Mucosa of descending colon (tissue), 3 donors: ENCODE measurements around the gene PTPRM. TPM values are rescaled to one million over a fixed set of nuclear protein-coding genes. Genes with fewer than 3 reads are reported as not detected.

ENCODE experiments used
- ATAC-seq: fragments of 200-7000 bp; cut with Tn5 transposase; one replicate; pipeline ENCODE4 v1.9.1; 2020; ENCODE audit warnings: mild to moderate bottlenecking, moderate library complexity
- DNase-seq, 3 donors: peaks; one replicate each; pipeline ENCODE4 v3.0.0-alpha.2; 2020
- H3K36me3 ChIP-seq: fragments of 200-600 bp; one replicate; pipeline ENCODE4 v1.8.0; 2021; ENCODE audit warnings: low read depth, mild to moderate bottlenecking
- H3K4me1 ChIP-seq: fragments of 200-600 bp; one replicate; pipeline ENCODE4 v1.8.0; 2021; ENCODE audit warnings: low read depth, mild to moderate bottlenecking
- H3K4me3 ChIP-seq: fragments of 200-600 bp; one replicate; pipeline ENCODE4 v1.8.0; 2021; ENCODE audit warnings: mild to moderate bottlenecking
- H3K9me3 ChIP-seq: fragments of 200-600 bp; one replicate; pipeline ENCODE4 v1.8.0; 2021; ENCODE audit warnings: mild to moderate bottlenecking
- intact Hi-C, 2 donors: fragments of 100-400 bp; cut with DNase I in 1 of 2; cut with micrococcal nuclease in 1 of 2; formaldehyde crosslinking; loops; one replicate each; pipeline versions ENCODE4 v1.11.0 to v1.11.1; 2022; cut with DNase I, micrococcal nuclease
- total RNA-seq, 3 donors: library from RNA; stranded (reverse); fragmentation: NEBNext Ultra II Directional in 2 of 3; extraction: Animal tissue kit (Norgen Biotek cat#: 25700) in 2 of 3; gene quantifications; one replicate each; pipeline versions ENCODE4 v1.2.1 to v1.2.4, GENCODE V29; 2021 to 2023
- TF ChIP-seq, protein P1 (sequence below): fragments of 200-600 bp; IDR thresholded peaks from one replicate; pipeline ENCODE4 v1.8.0; 2022; ENCODE audit warnings: antibody characterized with exemption, mild to moderate bottlenecking
- donor health status: DM: no; HTN: no; CAD: no; lungs with moderate emphysema.
- donor health status: DM: no; HTN: no; CAD: no.
- donor health status: DM: no; HTN: yes; CAD: no.

PTPRM gene
- total RNA-seq, 3 donors from 2014 or later, result 15.3 to 41.1 (median 19.6) TPM

DNA sequence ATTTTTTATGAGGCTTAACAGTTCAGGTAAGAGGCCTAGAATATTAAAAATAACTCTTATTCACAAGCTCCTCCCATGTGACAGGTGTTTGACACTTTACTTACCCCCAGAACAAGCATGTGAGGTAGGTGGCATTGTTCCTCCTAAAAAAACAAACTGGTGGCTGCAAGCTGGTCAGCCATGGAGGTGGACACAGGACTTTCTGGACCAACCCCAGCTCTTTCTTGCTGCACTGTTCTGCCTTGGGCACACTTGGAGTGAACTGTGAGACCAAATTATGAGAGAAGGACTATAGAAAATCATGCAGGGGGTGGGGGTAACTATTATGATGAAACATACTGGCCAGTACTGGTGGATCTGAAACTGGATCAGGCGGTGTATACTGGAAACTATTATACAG, 56.6 kb downstream of the PTPRM start:
- ATAC-seq (no peak), DNase-seq (no peak)
- H3K36me3 ChIP-seq, result no peaks in the 10 kb centered on the region
- H3K4me1 ChIP-seq, result no peaks in the 10 kb centered on the region
- intact Hi-C loops, result no loop called here
- no peak overlapping the region for H3K4me3 ChIP-seq
- TF ChIP-seq, protein P1, sequence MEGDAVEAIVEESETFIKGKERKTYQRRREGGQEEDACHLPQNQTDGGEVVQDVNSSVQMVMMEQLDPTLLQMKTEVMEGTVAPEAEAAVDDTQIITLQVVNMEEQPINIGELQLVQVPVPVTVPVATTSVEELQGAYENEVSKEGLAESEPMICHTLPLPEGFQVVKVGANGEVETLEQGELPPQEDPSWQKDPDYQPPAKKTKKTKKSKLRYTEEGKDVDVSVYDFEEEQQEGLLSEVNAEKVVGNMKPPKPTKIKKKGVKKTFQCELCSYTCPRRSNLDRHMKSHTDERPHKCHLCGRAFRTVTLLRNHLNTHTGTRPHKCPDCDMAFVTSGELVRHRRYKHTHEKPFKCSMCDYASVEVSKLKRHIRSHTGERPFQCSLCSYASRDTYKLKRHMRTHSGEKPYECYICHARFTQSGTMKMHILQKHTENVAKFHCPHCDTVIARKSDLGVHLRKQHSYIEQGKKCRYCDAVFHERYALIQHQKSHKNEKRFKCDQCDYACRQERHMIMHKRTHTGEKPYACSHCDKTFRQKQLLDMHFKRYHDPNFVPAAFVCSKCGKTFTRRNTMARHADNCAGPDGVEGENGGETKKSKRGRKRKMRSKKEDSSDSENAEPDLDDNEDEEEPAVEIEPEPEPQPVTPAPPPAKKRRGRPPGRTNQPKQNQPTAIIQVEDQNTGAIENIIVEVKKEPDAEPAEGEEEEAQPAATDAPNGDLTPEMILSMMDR, result no peak
- no peaks in the 10 kb centered on the region for H3K9me3 ChIP-seq

DNA sequence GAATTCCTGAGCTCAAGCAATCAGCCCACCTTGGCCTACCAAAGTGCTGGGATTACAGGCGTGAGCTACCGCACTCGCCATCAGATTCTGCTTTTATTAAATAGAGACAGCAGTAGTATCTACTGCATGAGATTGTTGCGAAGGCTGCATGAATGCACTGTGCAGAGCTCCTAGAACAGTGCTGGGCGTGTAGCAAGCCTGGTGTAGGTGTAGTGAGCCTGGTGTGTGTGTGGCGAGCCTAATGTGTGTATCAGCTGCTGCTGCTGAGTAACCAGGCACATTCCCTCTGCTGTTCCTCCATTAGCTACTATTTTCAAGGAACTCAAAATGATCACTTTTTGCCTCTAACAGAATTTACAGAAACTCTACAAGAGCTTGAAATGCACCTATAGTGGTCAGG, 57.6 kb downstream of the PTPRM start:
- ATAC-seq (no peak), DNase-seq (no peak)
- Histone ChIP-seq H3K4me1 (no peaks in the 10 kb centered on the region), H3K4me3 (no peak overlapping the region), H3K36me3 (no peaks in the 10 kb centered on the region), H3K9me3 (no peaks in the 10 kb centered on the region)
- TF ChIP-seq, protein P1, result no peak
- intact Hi-C loops, result no loop called here

DNA sequence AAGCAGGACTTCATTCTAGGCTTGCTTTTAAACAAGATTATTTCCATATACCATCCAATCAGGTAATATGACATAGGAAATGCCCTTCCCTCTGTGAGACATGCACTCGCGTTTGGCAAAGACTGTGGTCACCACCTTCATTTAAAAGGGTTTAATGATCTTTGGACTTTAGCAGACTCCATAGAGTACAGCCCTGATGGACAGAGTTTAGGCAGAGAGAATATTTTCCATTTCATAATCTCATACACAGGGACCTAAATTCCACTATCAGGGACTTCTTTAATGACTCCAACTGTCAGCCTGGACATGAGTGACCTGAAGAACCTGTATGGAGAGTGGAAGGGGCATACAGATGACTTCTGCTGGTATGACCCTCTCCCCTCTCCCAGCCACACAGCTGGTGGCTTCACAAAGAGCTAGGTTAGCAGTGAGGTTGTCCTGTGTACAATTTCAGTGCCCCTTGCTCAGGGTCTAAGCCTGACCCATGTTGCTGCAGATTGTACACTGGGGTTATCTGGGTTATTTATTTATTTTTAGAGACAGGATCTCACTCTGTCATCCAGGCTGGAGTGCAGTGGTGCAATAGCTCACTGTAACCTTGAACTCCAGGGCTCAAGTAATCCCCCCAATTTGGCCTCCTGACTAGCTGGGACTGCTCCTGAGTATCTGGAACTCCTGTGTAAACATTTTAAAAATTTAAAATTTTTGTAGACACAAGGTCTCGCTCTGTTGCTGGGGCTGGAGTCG, 59.2 kb downstream of the PTPRM start:
- no peaks in the 10 kb centered on the region for H3K36me3 ChIP-seq
- H3K4me3 ChIP-seq, result no peak overlapping the region
- no peaks in the 10 kb centered on the region for H3K9me3 ChIP-seq
- intact Hi-C loops, result no loop called here
- DNase-seq (no peak), ATAC-seq (no peak)
- TF ChIP-seq, protein P1, result no peak
- H3K4me1 ChIP-seq, result no peaks in the 10 kb centered on the region

DNA sequence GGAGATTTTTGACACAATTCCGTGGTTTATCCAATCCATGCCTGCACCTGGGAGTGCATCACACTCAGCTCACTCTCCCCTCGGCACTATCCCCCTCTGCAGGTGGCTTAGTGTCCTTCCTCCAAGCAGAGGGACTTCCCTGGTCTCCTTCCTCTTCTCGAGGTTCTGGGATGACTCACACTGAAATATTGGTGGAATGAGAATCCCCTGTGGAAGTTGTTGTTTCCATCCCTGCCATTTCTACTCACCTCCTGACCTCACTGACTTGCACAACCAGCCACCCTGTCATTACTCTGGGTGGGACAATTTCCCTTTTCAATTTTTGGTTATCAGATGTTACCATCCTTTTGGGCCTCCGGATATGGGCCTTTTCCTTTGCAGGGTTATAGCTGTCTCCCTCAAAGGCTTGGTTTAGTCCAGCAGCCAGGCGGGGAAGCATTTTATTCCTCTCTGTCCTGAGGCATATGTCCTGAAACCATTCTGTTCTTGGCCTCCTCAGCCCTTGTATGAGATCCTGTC, 59.9 kb downstream of the PTPRM start:
- Histone ChIP-seq H3K36me3 (no peaks in the 10 kb centered on the region), H3K9me3 (no peaks in the 10 kb centered on the region), H3K4me1 (no peaks in the 10 kb centered on the region), H3K4me3 (no peak overlapping the region)
- ATAC-seq, result no peak
- DNase-seq, result no peak
- TF ChIP-seq, protein P1, result no peak
- intact Hi-C loops, result no loop called here

DNA sequence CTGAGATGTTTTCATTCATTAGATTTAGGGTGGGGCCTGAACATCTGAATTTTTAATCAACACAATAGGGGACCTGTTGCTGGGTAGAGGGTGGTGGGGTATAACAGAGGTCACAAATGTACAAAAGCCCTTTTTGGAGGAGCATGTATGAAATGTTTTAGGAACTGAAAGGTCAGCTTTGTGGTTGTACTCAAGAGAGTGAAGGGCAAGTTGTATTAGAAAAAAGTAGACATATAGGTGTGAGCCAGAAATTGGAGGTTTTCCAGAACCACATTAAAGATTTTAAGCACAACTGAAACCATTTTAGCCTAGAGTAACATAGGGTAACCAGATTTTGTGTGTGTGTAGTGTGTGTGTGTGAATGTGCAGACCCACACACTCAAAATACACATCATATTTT, 62.3 kb downstream of the PTPRM start:
- H3K36me3 ChIP-seq, result no peaks in the 10 kb centered on the region
- DNase-seq, result no peak
- H3K4me1 ChIP-seq, result no peaks in the 10 kb centered on the region
- TF ChIP-seq, protein P1, result no peak
- H3K9me3 ChIP-seq, result no peaks in the 10 kb centered on the region
- intact Hi-C loops, result no loop called here
- H3K4me3 ChIP-seq, result no peak overlapping the region
- no peak for ATAC-seq
